NCI-H2029 treated with DMSO at 0.1 percent for 48 hours (cell line): ENCODE results near the gene MGMT.

ENCODE experiments used
- DNase-seq: peaks from one replicate; lab custom pipeline; 2025; lab: John Stamatoyannopoulos, UW

The MGMT gene

DNA sequence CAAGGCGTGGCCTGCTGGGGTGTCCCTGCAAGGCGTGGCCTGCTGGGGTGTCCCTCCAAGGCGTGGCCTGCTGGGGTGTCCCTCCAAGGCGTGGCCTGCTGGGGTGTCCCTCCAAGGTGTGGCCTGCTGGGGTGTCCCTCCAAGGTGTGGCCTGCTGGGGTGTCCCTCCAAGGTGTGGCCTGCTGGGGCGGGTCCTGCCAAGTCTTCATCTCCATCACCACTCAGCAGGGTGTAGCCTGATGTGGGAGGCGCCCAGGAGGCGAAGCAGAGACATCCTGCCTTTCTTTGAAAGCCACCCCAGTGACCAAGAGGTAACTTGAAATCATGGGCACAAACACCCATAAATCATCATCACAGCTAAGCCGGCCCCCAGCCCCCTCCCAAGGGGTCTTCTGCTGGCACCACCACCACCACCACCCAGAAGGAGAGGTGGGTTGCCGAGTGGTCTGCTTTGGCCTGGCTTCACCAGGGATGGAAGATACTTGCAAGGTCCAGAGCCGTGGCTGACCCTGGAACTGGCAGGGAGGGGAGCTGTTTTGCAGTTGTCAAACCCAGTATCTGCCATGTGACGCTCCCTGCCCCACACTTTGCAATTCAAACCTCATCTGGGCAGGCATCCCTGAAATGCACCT is 306.4 kb downstream of the MGMT start:
- no peak for DNase-seq

DNA sequence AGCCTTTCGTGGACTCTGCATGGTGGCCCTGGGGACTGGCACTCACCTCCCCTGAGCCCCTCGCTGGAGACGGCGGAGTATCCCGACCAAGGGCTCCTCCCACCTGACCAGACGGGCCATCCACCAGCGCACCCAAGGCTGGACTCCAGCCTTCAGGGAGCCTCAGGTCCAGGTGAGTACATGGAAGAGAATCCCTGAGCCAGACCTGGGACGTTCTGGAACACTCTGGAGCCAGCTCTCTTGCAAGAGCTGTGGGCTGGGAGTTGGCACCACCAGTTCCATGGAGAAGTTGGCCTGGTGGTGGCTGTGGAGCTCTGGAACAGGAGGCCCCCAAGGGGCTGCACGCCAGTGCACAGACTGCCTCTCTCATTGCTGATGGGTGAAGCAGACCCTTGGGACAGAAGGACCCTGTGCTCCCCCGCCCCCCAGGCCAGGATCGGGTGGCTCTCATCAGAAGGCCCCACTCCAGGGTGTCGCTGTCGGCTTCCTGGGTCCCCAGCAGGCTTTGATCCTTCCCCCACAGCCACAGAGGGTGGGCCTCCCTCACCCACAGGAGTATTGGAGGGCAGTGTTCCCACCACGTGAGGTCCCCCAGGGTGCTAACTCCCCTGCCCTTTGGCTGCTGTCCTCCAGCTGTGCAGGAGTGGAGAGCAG is 307.2 kb downstream of the MGMT start:
- no peak for DNase-seq

DNA sequence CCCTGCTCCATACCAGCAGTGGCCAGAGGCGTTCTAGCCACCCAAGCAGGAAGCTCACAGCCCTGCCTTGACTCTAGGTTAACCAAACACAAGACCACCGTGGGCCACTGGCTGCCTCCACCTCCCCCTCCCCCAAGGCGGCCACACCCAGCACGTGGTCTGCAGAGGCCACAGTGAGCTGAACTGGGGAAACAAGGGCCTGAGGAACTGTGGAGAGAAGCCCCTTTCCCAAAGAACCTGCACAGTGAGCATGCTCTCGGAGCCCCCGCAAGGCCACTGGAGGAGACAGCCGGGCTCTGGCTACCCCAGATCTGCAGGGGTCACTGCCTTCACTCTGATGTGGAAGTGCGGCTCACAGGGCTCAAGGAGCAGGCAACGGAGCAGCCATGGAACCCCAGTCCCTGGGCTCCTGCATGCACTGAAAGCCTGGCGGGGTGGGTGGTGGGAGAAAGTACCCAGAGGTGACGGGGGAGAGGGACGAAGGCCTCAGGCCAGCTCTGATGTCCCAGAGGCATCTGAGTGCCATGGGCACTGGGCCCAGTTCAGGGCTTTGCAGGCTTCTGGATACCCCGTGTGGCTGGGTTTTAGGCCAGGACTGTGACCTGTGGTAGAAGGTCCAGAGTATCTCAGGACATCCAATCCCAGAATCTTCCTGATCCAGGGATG is 307.8 kb downstream of the MGMT start:
- no peak for DNase-seq

DNA sequence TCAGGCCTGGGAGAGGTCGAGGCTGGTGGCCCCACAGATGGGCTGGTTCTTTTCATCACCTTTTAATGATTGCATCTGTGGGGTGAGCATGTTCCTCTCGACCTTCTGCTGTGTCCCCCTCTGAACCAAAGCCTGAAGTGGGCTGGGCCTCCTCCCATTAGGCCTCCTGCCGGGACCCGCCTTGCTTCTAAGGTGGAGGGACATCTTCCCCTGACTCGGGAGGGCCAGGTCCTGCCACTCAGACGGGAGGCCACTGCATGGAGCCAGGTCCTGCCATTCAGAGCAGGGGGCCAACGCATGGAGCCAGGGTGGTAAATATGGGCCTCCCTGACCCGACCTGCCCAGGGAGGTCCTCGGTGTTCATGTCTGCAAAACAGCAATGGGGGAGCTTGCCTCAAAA is 308.6 kb downstream of the MGMT start:
- DNase-seq = no peak

DNA sequence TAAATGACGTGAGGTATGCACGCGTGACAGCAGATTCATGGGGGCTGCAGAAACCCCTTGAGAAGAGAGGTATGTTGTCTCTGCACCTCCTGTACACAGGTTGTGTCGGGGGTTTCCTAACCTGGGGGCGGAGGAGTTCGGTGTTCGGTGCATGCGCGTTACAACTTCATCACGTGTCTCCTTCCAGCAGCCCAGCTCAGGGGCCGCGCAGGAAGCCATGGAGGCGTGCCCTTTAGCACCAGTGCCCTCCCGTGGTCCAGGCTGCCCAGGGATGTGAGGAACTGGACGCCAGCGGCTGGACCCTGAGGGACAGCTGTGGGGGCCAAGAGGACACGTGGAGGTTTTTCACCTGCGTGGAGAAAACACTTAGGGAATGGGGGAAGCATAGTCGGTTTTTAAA is 310.6 kb downstream of the MGMT start:
- DNase-seq = no peak

DNA sequence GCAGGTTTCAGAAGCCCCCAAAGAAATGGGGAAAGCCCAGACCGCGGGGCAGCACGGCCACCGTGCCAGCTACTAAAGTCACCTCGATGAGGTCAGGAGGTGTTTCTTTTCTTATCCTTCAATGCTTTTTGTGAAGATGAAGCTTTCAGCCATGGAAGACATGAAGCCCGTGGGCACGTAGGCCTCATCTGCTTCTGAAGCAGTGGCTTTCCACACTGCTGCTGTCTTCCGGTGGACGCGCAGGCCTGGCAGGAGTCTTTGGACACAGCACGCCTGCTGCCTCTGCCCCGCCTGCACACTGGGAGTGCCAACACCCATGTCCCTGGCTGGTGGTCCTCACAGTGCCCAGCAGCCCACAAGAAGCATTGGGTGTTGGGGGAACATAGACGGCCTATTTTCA is 311.5 kb downstream of the MGMT start:
- no peak for DNase-seq

DNA sequence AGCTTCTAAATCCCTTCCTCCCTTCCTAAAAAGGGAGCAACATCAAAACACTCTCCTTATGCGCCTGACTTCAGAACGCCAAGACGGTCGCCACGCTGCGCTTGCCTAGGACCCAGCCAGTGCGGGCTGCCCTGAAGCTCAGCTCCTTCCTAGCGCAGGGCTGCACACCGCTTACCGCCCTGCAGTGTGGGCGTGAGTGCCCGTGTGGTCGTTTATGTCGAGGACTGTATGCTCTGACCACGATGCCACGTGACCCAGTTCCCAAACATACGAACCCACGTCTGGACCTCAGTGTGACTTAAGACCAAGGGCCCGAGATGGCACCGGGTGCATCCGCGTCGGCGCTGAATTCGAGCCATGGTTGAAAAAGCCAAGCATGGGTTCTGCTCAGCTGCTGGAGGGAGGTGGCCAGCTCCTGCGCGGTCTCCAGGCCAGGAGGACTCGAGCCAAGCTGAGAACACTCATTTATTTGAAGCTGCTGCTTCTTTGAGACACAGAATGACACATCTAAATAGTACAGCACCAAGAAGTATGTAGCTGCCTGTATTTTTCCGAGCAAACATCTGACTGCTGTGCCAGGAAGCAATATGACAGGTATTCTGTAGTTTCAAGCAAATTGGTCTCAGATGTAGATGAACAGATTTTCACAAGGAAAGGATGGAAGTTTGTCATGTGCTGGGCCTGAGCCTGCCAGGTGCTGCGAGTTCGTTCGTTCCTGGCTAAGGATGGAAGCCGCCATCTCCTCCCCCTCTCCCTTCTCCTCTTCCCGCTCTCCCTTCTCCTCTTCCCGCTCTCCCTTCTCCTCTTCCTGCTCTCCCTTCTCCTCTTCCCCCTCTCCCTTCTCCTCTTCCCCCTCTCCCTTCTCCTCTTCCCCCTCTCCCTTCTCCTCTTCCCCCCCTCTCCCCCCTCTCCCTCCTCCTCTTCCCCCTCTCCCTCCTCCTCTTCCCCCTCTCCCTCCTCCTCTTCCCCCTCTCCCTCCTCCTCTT is 312.4 kb downstream of the MGMT start:
- no peak for DNase-seq

DNA sequence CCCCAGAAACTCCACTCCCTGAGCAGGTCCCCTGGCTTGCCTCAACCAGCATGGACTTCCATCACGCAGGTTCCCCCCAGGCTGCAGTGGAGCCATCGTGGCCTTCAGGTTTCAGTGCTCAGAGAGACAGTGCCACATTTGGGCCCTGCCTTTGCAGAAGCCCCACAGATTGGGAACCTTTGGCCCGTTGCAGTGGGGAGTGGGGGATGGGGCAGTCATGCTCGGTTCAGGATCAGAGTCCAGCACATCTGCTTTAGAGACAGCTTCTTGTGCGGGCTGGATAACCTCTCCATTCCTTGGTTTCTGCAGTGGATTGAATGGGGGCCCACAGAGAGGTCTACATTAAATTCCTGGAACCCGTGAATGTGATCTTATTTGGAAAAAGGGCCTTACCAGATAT is 313.2 kb downstream of the MGMT start:
- DNase-seq = no peak

DNA sequence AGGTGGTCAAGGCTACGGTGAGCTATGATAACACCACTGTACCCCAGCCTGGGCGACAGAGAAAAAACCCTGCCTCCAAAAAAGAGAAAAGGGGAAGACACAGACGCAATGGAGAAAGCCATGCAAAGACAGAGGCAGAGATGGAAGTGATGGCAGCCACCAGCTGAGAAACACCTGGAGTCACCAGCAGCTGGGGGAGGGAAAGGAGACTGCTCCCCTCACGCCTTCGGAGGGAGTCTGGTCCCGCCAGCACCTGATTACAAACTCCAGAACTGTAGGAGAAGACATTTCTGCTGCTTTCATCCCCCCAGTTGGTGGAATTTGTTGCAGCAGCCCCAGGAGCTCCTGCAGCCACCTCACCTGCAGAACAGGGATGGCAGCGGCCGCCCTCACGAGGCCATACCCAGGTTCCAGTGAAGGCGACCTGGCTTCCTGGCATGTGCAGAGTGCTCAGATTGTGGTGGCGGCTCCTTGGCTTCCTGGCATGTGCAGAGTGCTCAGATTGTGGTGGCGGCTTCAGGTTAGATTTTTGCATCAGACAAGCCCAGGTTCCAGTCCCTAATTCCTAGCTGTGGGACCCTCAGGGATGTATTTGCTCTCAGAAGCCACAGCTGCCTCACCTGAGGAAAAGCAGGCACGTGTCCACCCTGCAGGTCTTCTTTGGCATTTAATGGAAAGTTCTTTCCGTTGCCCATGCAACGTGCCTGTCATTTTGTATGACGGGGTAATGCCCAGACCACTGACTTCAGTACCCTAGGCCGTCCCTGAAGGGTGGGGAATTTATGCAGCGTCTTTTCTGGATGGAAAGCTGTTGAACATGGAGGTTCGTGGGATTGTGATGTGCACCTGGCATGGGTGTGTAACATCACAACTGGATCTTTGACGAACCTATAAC is 314.1 kb downstream of the MGMT start:
- no peak for DNase-seq

DNA sequence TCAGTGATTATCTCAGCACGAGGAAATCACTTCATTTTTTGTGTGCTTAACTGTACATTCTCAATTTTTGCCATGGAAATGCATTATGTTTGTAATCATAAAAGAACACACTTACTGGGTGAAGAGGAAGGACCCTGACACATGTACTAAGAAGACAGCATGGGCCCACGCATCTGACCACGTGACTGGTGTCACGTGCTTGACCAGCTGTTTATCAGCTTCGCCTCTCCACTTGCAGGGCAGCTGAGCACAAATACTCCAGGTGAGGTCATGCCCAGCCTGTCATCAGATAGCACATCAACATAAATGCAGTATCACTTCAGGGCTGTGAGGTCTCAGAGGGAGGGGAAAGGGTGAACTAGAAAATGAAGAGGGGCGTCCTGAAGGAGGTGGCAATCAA is 317.2 kb downstream of the MGMT start:
- DNase-seq = peak; percentile 2

DNA sequence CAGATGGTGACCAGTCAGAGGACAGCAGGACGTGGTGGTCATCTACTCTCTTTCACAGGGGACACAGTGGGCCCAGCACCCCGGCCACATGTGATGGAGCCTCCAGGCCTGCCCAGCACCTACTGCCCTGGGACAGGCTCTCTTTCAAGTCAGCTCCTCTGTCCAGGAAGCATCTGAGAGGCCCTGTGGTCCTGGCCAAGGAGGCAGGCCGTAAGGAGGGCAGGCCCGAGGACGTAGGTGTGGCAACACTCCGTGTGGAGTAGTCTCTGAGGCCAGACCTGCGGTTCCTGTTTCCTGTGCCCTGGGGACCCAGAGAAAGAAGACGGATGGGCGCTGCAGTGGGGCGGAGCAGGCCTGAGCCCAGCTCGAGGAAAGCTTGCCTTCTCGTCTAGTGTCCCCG is 317.9 kb downstream of the MGMT start:
- DNase-seq = no peak

DNA sequence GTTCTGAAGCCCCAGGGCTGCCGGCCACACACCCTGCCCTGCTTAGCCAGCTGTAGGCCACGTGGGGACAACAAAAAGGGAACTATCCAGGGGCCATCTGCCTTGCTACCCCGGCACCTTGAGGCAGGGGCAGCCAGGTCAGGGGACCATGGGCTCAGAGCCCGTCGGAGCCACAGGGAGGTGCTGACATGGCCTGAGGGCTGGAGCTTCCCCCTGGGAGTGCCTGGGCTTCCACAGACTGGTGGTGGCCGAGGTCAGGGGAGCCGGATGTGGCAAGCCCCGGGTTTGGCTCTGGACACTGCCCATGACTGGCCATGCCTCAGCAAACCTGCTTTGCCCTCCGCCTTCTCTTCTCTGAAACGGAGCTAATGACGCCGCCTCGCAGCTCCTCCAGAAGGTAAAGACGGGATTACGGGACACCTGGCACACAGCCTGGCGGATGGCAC is 318.5 kb downstream of the MGMT start:
- DNase-seq = no peak

DNA sequence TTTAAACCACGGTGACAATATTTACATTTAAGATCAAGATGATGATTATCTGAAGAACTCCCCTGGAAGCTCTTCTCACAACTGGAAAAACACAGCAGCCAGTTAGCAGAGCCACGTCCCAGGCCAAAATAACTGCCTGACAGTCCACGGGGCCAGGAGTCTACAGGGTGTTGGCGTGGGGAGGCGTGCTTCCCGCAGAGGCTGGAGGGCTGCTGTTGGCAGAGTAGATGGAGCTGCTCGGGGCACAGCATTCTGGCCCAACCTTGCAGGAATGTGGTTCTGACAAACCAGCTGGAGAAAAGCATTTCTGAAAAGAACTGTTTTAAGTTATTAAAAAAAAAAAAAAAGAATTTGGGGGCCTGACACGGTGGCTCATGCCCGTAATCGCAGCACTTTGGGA is 319.2 kb downstream of the MGMT start:
- DNase-seq = no peak

DNA sequence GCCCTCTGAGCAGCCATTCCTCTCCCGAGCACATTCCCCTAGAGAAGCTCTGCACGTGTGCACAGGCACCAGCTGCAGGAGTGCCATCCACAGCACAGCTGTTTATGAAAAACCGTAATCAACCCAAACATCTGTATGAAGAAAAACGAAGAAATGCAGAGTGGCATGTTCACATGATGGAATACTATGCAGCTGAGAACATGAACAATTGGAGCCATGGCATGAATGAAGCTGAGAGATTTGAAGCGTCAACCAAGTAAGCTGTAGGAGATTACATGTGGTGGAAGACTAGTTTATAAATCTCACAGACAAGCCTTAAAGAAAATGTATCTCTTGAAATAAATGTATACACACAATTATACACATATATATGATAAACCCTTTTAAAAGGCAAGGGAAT is 320.5 kb downstream of the MGMT start:
- no peak for DNase-seq

DNA sequence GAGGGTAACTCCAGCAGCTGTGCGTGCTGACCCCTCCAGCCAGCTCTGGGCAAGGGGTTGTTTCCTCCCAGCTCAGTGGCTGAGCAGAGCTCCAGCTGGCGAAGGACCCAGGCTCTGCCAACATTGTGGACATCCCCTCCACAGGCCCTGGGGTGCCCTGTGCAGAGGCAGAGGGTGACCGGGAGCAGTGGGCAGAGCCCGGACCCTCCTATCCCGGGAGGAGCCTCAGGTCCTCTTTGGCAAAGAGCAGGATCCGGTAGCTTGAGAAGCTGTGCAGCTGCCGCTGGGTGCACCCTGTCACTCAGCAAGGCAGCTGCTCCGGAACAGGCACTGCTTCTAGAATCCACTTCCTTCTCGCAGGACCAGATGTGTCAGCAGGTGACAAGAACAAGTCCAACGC is 321.2 kb downstream of the MGMT start:
- no peak for DNase-seq

DNA sequence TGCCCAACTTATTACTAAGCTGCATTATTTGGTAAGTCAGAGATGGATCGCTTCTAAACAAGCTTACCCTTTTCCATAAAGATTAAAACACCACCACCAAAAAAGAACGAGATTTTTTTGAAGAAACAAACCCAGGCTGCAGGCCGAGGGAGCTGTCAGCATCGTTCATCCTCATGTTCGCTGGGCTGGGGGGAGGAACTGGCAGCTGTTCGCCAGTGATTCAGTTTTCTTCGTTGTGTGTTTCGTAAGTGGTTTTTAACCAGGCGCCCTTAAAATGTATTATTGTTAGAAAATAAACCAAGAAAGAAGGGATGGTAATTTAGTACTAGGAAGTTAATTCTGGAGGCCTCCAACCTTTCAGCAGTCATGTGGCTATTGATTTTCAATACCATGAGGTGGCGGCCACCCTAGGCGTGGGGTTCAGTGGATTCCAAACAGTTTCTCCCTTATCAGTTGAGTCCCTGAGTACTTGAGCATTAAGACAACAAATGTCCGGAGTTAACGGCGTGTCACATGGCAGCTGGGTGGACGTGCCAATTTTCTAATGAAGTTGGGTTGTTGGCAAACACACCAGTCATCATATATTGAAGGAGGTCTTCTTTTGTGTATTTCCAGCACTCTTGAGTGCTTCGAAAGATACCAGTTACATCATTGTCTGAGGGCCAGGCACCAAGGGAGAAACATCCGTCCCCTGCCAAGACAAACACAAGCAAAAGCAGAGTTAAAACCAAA is 323.8 kb downstream of the MGMT start:
- peak; percentile 40 for DNase-seq

DNA sequence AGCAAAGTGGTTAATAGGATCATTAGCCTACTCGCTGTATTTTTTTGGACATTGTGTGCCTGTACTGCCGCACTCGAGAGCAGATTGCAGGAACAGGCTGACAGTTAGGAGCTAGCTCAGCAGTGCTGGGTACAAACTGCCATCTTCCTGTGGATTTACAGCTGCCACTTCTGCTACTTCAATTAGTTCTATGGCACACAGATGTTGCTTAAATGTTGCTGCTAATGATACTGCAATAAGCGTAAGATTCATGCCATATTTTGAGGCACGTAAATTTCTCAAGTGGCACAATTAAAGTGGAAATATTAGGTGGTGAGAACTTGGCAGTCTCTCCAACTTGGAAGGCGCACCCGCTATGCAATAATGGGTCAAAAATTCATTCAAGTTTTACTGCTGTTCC is 325.1 kb downstream of the MGMT start:
- no peak for DNase-seq

DNA sequence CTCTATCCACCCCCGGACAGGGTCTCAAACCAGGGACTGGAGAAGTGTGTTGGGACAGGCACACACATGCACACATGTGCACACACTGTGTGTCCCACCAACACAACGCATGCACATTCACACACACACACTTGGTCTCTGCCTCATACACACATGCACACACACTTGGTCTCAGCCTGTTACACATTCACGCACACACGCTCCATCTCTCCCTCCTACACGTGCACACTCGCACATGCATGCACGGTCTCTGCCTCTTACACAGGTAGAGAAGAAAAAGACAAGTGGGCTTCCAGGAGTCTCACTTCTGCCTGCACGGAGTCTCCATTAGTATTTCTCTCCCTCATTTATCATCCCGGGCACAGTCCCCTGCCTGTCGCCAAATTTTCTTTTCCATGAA is 325.8 kb downstream of the MGMT start:
- no peak for DNase-seq

DNA sequence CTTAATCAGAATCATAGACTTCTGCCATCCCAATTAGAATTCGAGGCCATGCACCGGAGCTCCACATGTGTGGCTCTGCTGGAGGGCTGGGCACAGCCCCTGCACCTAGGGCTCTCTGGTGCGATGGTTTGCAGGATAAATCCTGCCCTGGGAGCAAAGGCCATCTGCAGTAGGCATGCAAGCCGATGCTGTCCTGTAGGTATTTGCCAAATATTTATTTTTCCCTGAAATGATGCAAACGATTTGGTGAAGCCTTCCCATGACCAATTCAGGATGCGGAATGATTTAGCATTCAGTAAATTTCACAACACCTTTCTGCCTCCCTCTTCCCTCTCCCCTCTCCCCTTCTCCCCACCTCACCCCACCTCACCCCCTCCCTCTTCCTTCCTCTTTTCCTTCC is 326.4 kb downstream of the MGMT start:
- DNase-seq = no peak

DNA sequence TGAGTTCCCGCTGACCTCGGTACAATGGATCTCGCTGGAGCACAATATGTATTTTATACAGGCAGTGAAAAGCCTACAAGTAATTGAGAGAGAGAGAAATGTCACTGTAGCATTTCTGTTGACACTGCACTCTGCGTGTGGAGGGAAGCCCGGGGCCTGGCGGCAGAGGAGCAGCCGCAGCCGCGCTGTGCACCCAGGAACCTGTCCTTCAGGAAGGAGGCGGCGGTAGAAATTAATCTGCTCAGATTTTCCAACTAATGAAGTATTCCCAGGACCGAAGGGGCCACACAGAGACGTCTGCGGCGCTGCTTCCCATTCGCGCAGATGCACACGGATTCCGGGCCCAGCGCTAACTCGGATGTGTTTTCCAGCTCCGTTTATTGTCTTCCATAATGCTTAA is 327.0 kb downstream of the MGMT start:
- no peak for DNase-seq
